Osteoblast (primary cell): ENCODE measurements around the gene FBXO7. TPM values are rescaled to one million over a fixed set of nuclear protein-coding genes. Genes with fewer than 3 reads are reported as not detected.

Source experiments
- DNase-seq: peaks from one replicate; pipeline ENCODE4 v3.0.0; 2011; ENCODE audit warnings: low spot score, mixed read lengths; ENCODE audit not compliant: insufficient read length; ENCODE audit errors: missing footprints
- H2AFZ ChIP-seq: 2 replicates; pipeline ENCODE4 v1.6.0; 2011; ENCODE audit warnings: mild to moderate bottlenecking, low read length
- H3K27ac ChIP-seq: 2 replicates; pipeline ENCODE4 v1.5.1; 2011; ENCODE audit warnings: mild to moderate bottlenecking, low read depth, low read length, moderate library complexity
- H3K27me3 ChIP-seq: 2 replicates; pipeline ENCODE4 v1.6.0; 2012; ENCODE audit warnings: mild to moderate bottlenecking, control low read depth, inconsistent platforms, low read length, moderate library complexity; ENCODE audit not compliant: insufficient read depth
- H3K36me3 ChIP-seq: 2 replicates; pipeline ENCODE4 v1.5.1; 2011; ENCODE audit warnings: mild to moderate bottlenecking, low read length, control low read depth, moderate library complexity; ENCODE audit not compliant: insufficient read depth
- H3K4me1 ChIP-seq: 2 replicates; pipeline ENCODE4 v1.5.1; 2011; ENCODE audit warnings: mild to moderate bottlenecking, low read length, control low read depth, moderate library complexity; ENCODE audit not compliant: insufficient read depth
- H3K4me2 ChIP-seq: 2 replicates; pipeline ENCODE4 v1.6.0; 2011; ENCODE audit warnings: mild to moderate bottlenecking, low read length; ENCODE audit not compliant: insufficient read depth
- H3K4me3 ChIP-seq: fragments of 200-600 bp; sonication (generic); 3 replicates; pipeline ENCODE4 v1.5.1; 2012; ENCODE audit warnings: mild to moderate bottlenecking, low read length, inconsistent platforms; ENCODE audit not compliant: insufficient read depth
- H3K79me2 ChIP-seq: 2 replicates; pipeline ENCODE4 v1.6.0; 2012; ENCODE audit warnings: mild to moderate bottlenecking, low read length, control low read depth, inconsistent platforms; ENCODE audit not compliant: insufficient read depth
- H3K9me3 ChIP-seq: 2 replicates; pipeline ENCODE4 v1.5.1; 2011; ENCODE audit warnings: low read depth, low read length, control low read depth
- H4K20me1 ChIP-seq: 2 replicates; pipeline ENCODE4 v1.6.0; 2012; ENCODE audit warnings: mild to moderate bottlenecking, low read length, control low read depth; ENCODE audit not compliant: insufficient read depth
- CTCF ChIP-seq: IDR thresholded peaks from 2 replicates; pipeline ENCODE4 v1.5.1; 2011; ENCODE audit warnings: mild to moderate bottlenecking, low read depth, low read length, moderate library complexity; ENCODE audit errors: extremely low read depth
- total RNA-seq: library from RNA; depleted of rRNA; stranded (reverse); fragments of >200 nt; gene quantifications from 2 replicates; pipeline ENCODE4 v1.2.3, GENCODE V29; 2012

The FBXO7 gene
- total RNA-seq, 1 donor = 80.0 TPM

GRCh38 chr22:32493551-32493950 is 18.9 kb downstream of the FBXO7 start:
- no peak overlapping the region for H2AFZ ChIP-seq
- TF ChIP-seq CTCF = no peak
- no peaks in the 10 kb centered on the region for H3K9me3 ChIP-seq
- no peak overlapping the region for H3K4me2 ChIP-seq
- no peaks in the 10 kb centered on the region for H3K27me3 ChIP-seq
- H3K4me1 ChIP-seq = no peaks in the 10 kb centered on the region
- no peak overlapping the region for H3K27ac ChIP-seq
- H3K4me3 ChIP-seq = no peak overlapping the region
- no peak for DNase-seq
- H3K79me2 ChIP-seq = peaks cover 10% of the 10 kb centered on the region
- peaks cover 65% of the 10 kb centered on the region for H3K36me3 ChIP-seq
- peaks cover 3% of the 10 kb centered on the region for H4K20me1 ChIP-seq

DNA sequence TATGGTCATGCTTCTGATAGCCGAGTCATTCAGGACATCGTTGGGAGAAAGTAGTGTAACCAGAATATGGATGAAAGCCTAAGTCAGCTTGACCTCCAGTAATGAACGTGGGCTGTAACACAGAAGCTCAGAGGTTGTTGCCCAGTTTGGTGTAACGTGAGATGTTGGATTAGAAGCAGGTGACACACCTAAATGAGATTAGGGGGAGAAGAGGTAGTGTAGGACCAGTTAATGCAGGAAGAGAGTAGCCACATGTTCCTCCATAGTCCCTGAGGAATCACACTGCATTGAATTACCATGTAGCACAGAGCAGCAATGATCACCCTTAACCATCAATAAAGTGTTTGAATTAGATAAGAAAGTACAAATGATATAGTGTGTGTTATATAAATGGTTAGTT is 20.4 kb downstream of the FBXO7 start:
- H3K27ac ChIP-seq = no peak overlapping the region
- H2AFZ ChIP-seq = no peak overlapping the region
- H3K4me3 ChIP-seq = no peak overlapping the region
- no peak for TF ChIP-seq CTCF
- no peaks in the 10 kb centered on the region for H3K4me1 ChIP-seq
- no peak for DNase-seq
- peaks cover 69% of the 10 kb centered on the region for H3K36me3 ChIP-seq
- no peaks in the 10 kb centered on the region for H3K9me3 ChIP-seq
- peaks cover 4% of the 10 kb centered on the region for H4K20me1 ChIP-seq
- no peak overlapping the region for H3K4me2 ChIP-seq
- H3K27me3 ChIP-seq = no peaks in the 10 kb centered on the region
- H3K79me2 ChIP-seq = peaks cover 5% of the 10 kb centered on the region

GRCh38 chr22:32499666-32500065 is 25.1 kb downstream of the FBXO7 start:
- H3K27ac ChIP-seq = no peak overlapping the region
- H3K36me3 ChIP-seq = peaks cover 42% of the 10 kb centered on the region
- H3K4me2 ChIP-seq = no peak overlapping the region

More at GRCh38 chr22:32499666-32500065, 25.1 kb downstream of the FBXO7 start:
- H3K79me2 ChIP-seq = no peaks in the 10 kb centered on the region
- H3K9me3 ChIP-seq = no peaks in the 10 kb centered on the region
- H4K20me1 ChIP-seq = peaks cover 4% of the 10 kb centered on the region
- H3K4me3 ChIP-seq = no peak overlapping the region
- no peak overlapping the region for H2AFZ ChIP-seq
- H3K27me3 ChIP-seq = no peaks in the 10 kb centered on the region
- DNase-seq = no peak
- no peak for TF ChIP-seq CTCF
- no peaks in the 10 kb centered on the region for H3K4me1 ChIP-seq
